Brain microvascular endothelial cell (primary cell): ENCODE measurements around the gene GREB1.

Experiments
- DNase-seq: peaks from one replicate; pipeline ENCODE4 v3.0.0-alpha.2; 2020
- H3K27ac ChIP-seq: fragments of 250-450 bp; sonication (Bioruptor Pico); 2 replicates; pipeline ENCODE4 v1.5.1; 2020; ENCODE audit warnings: mild to moderate bottlenecking, moderate library complexity
- H3K27me3 ChIP-seq: fragments of 250-450 bp; sonication (Bioruptor Pico); replicated peaks from 2 replicates; pipeline ENCODE4 v1.5.1; 2020; ENCODE audit warnings: mild to moderate bottlenecking
- H3K36me3 ChIP-seq: fragments of 250-450 bp; sonication (Bioruptor Pico); replicated peaks from 2 replicates; pipeline ENCODE4 v1.5.1; 2020; ENCODE audit warnings: mild to moderate bottlenecking
- H3K4me3 ChIP-seq: 2 replicates; pipeline ENCODE4 v1.5.1; 2011; ENCODE audit warnings: low read depth, mild to moderate bottlenecking, control low read depth, low read length, moderate library complexity
- CTCF ChIP-seq: IDR thresholded peaks from 2 replicates; pipeline ENCODE4 v1.5.1; 2011; ENCODE audit warnings: low read depth, mild to moderate bottlenecking, moderate library complexity, low read length, control low read depth, inconsistent platforms; ENCODE audit errors: missing control alignments
- in situ Hi-C: cut with HindIII; loops from 2 replicates; pipeline ENCODE4 v1.10.0; 2017; ENCODE audit warnings: low sequenced_read_pairs, low pct_ligation_motif_present

The GREB1 gene

GRCh38 chr2:11579867-11580659 is 46.2 kb downstream of the GREB1 start:
- TF ChIP-seq CTCF = no peak
- Histone ChIP-seq H3K36me3 (no peaks in the 10 kb centered on the region), H3K4me3 (no peak overlapping the region), H3K27me3 (no peaks in the 10 kb centered on the region), H3K27ac (no peak overlapping the region)
- DNase-seq = no peak
- in situ Hi-C loops = no loop called here

DNA sequence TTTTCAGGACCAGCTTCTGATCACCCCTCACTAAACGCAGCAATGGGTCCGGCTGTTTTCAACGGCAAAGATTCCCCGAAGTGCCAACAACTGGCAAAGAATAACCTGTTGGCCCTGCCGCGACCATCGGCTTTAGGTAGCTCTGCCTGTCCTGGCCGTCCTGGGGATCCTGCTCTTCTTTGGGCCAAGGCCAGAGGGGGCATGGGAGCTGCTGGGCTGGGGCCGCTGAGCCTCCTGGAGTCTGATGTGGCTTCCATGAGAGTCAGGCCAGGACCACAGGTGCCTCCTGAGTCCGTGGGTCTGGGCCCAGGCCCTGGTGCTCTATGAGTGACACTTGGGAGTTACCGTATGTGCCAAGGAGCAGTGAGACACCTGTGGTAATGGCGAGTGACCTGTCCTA is 46.9 kb downstream of the GREB1 start:
- no peak overlapping the region for H3K27ac ChIP-seq
- H3K27me3 ChIP-seq = no peaks in the 10 kb centered on the region
- DNase-seq = no peak
- no peak for TF ChIP-seq CTCF
- H3K36me3 ChIP-seq = no peaks in the 10 kb centered on the region
- no peak overlapping the region for H3K4me3 ChIP-seq
- in situ Hi-C loops = no loop called here

DNA sequence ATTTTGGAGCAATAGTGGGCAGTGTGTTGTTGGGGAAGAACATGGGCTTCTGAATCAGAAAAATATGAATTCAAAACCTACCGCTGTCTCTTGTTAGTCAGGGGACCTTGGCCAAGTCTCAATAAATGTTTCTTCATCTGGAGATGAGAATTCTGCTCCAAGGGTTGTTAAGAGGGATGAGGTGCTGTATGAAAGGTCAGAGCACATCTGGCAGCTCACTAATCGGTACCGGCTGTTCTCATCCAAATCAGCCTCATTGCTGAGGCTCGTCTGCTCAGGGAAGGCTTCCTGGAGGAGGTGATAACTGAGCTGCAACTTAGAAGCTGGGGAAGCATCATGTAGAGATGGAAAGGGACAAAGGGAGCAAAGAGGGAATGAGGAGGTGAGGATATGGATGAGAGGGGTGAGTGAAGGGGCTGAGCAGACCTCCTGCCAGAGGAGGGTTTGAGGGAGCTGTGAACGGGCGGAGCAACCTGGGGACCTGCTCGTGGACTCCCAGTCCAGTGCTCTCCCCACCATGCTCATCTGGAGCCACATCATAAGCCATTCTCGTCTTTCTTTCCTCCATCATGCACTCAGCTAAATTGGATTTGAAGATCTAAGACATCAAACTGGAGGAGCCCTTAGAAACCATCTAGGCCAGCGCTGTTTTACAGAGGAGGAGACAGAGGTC is 47.4 kb downstream of the GREB1 start:
- no peak for DNase-seq
- no peak overlapping the region for H3K4me3 ChIP-seq
- no peaks in the 10 kb centered on the region for H3K27me3 ChIP-seq
- H3K27ac ChIP-seq = no peak overlapping the region
- no peaks in the 10 kb centered on the region for H3K36me3 ChIP-seq
- no peak for TF ChIP-seq CTCF
- in situ Hi-C loops = no loop called here

- in situ Hi-C loops = no loop called here
- TF ChIP-seq CTCF = no peak
- Histone ChIP-seq H3K4me3 (no peak overlapping the region), H3K27me3 (no peaks in the 10 kb centered on the region), H3K27ac (no peak overlapping the region), H3K36me3 (no peaks in the 10 kb centered on the region)
- no peak for DNase-seq
Observed at GRCh38 chr2:11581797-11582611, 48.2 kb downstream of the GREB1 start.

- in situ Hi-C loops = no loop called here
- no peak for DNase-seq
- H3K36me3 ChIP-seq = no peaks in the 10 kb centered on the region
- no peak overlapping the region for H3K4me3 ChIP-seq
- no peak for TF ChIP-seq CTCF
- no peak overlapping the region for H3K27ac ChIP-seq
- H3K27me3 ChIP-seq = no peaks in the 10 kb centered on the region
Observed at GRCh38 chr2:11582612-11582861, 48.7 kb downstream of the GREB1 start.
